H7 (cell line): Measurements from ENCODE around the gene REPS2. TPM values are rescaled to one million over a fixed set of nuclear protein-coding genes. Genes with fewer than 3 reads are reported as not detected.

Experiments used
- DNase-seq: peaks from one replicate; pipeline ENCODE4 v3.0.0; 2012
- H3K27me3 ChIP-seq: 2 replicates; pipeline ENCODE4 v1.6.0; 2011; ENCODE audit warnings: mild to moderate bottlenecking, low read length; ENCODE audit not compliant: control insufficient read depth, insufficient read depth
- H3K36me3 ChIP-seq: replicated peaks from 2 replicates; pipeline ENCODE4 v1.5.1; 2011; ENCODE audit warnings: low read length; ENCODE audit not compliant: control insufficient read depth, insufficient read depth
- H3K4me3 ChIP-seq: 2 replicates; pipeline ENCODE4 v1.5.1; 2011; ENCODE audit warnings: low read depth, mild to moderate bottlenecking, control low read depth, low read length, moderate library complexity; ENCODE audit not compliant: insufficient read depth
- total RNA-seq: library from RNA; depleted of rRNA; stranded (reverse); fragments of >200 nt; shearing (Covaris generic); gene quantifications from 2 replicates; pipeline ENCODE4 v1.2.3, GENCODE V29; 2014

The REPS2 gene
- total RNA-seq, 1 experiment from 2014 or later: 0.31 TPM

DNA sequence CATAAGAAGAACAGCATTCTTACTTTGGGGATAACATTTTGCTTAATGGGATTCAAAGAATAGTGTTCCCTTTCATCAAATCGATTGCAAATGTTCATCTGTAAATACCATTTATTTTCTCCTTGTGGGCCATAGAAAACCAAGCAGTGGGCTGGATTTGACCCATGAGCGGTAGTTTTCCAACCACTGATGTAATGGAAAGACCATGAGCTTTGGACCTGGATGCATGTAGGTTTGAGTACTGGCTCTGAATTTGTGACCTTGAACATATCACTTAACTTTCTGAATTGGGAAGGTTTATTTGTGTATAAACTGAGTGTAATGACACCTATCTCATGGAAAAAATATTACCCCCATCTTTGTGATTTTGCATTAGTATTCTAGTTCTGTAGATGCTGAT lies 54.3 kb downstream of the REPS2 start:
- Histone ChIP-seq H3K4me3 (no peak overlapping the region), H3K27me3 (no peaks in the 10 kb centered on the region), H3K36me3 (no peaks in the 10 kb centered on the region)
- no peak for DNase-seq

DNA sequence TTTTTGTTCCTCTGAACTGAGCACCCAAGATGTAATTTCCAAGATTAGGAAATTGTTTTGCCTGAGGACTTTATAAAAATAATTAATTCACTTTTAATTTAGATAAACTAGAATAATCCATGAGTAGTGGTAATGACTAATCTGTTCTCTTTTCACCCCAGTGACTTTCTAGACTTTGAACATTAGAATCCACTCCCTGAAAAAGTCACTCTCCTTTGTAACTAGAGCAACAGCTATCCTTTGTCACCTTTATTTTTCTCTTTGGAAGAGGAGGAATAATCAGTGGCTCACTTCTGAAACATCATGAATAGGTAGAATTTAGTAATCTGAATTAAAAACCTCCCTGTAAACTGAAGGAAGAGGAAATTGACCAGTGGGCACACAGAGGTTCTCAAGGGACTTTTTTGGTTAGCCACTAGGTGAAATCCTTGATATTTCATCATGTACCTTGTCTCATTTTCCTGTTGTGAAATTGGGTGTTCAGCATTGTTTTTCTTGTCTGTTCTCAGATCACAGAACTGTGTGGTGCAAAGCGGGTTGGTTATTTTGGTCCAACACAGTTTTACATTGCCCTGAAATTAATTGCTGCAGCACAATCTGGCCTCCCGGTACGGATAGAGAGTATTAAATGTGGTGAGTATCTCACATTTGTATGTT lies 59.4 kb downstream of the REPS2 start:
- Histone ChIP-seq H3K4me3 (no peak overlapping the region), H3K36me3 (no peaks in the 10 kb centered on the region), H3K27me3 (no peaks in the 10 kb centered on the region)
- no peak for DNase-seq

DNA sequence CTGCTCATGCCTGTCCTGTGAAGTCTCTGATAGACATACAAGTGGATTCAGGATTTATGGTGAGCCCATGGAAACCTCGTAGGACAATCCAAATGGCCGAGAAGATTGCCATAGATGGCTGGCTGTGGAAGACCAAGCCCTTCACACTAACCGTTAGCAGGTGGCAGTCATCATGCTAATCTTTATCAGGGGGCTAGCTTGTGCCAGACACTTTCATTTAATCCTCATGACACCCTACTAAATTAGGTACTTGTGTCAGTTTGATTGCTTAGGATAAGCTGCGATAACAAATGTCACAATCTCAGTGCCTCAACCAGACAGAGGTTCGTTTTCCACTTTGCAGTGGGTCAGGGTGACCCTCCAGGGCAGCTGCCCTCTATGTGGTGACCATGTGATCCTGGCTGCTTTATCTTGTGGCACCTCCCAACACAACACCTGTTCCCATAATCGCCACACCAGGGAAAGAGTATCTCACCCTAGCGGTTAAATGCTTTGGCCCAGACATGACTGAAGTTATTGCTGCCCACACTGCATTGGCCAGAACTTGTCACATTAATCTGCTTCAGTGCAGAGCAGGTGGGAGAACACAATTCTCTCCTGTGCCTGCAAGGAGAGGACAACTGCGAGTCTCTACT lies 60.8 kb downstream of the REPS2 start:
- peak; percentile 31 for DNase-seq
- H3K4me3 ChIP-seq: no peak overlapping the region
- no peaks in the 10 kb centered on the region for H3K36me3 ChIP-seq
- no peaks in the 10 kb centered on the region for H3K27me3 ChIP-seq

DNA sequence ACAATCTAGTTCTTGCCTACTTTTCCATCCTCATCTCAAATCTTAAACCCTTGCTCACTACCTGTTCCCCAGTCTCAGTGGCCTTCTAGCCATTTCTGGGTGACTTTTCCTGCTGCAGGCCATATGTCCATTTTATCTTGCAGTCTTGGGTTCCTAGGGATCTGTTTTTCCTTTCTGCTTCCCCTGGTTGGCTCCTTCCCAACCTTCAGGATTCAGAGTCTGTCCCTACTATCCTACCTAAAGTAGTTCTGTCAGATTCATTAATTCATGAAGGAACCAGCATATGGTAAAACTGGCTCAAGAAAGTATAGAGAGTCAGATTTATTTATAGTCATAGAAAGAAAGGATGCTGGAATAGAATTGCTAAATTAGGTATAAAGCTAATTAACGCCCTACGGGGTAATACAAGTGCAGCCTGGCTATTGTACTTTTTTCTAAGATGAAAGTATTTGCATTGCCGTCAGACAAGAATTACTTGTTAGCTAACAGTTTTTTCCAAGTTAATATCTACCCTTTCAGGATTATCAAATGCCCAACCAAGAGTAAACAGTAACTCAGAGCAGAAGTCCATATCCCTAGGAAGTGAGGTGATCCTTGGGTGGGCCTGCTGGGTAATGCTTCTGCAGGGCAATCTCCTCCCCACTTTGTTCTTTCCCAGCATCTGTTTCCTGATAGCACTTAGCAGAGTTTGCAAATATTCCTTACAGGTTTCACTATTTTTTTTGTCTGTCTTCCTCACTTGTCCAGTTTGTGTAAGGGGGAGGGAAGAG lies 63.6 kb downstream of the REPS2 start:
- DNase-seq: no peak
- Histone ChIP-seq H3K27me3 (no peaks in the 10 kb centered on the region), H3K36me3 (no peaks in the 10 kb centered on the region), H3K4me3 (no peak overlapping the region)

DNA sequence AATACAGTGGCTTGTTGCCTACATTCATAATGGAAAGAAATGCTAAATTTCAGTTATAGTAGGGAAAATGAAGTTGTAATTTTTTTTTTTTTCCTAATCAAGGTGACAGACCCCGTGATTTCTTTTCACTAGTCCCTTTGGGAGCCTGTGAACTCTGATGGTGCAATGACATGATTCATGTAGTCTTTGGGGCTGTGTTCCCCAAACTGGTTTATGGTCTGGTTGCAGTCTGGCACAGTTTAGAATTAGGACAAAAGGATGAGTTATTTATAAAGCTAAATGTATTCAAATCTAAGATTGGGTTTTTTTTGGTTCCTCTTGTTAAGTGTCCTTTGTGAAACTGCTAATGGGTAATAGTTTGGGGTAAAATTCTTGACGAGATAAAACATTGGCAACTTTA lies 66.0 kb downstream of the REPS2 start:
- no peak for DNase-seq
- Histone ChIP-seq H3K4me3 (no peak overlapping the region), H3K36me3 (no peaks in the 10 kb centered on the region), H3K27me3 (no peaks in the 10 kb centered on the region)

DNA sequence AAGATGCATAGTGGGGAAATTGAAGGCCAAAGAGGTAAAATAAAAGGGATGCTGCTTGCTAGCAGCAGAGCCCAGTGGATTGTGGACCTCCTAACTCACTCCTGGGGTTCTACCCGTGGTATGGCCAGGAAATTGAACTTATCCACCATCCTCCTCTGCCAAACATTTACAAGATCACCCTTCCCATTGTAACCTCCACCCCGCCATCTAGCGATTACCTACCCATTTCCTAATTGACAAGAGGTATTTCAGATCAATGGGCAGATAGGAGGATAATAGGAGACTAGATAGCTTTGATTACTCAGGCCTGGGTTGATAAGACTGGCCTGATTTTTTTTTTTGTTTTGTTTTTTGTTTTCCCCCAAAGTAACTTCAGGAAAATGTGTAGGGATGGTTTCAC lies 67.8 kb downstream of the REPS2 start:
- H3K4me3 ChIP-seq: no peak overlapping the region
- no peak for DNase-seq
- no peaks in the 10 kb centered on the region for H3K27me3 ChIP-seq
- no peaks in the 10 kb centered on the region for H3K36me3 ChIP-seq

DNA sequence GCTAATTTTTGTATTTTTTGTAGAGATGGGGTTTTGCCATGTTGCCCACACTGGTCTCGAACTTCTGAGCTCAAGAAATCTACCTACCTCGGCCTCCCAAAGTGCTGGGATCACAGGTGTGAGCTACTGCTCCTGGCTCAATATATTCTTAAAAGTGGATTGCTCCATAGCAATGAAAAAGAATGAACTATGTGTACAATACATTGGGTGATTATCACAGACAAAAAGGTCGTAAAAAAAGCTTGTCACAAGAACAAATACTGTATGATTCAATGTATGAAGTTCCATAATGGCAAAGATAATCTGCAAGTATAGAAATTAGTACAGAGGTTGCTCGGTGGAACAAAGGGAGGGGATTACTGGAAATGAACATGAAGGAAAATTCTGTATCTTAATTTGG lies 70.7 kb downstream of the REPS2 start:
- H3K36me3 ChIP-seq: no peaks in the 10 kb centered on the region
- no peak overlapping the region for H3K4me3 ChIP-seq
- no peaks in the 10 kb centered on the region for H3K27me3 ChIP-seq
- DNase-seq: no peak

DNA sequence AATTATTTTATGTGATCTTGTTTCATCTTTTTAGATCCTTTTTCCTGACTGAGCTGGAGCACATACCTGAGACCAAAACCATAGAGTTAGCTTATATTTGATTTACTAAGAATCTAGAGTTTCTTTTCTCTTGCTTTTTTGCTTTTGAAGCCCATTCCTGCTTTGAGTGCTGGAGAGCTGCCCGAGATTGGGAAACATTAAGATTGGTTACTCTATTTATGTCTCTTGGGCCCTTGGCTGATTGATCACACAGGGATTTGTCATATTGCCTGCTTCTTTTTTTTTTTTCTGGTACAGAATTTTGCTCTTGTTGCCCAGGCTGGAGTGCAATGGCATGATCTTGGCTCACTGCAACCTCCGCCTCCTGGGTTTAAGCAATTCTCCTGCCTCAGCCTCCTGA lies 73.9 kb downstream of the REPS2 start:
- H3K36me3 ChIP-seq: no peaks in the 10 kb centered on the region
- no peak overlapping the region for H3K4me3 ChIP-seq
- DNase-seq: no peak
- no peaks in the 10 kb centered on the region for H3K27me3 ChIP-seq

DNA sequence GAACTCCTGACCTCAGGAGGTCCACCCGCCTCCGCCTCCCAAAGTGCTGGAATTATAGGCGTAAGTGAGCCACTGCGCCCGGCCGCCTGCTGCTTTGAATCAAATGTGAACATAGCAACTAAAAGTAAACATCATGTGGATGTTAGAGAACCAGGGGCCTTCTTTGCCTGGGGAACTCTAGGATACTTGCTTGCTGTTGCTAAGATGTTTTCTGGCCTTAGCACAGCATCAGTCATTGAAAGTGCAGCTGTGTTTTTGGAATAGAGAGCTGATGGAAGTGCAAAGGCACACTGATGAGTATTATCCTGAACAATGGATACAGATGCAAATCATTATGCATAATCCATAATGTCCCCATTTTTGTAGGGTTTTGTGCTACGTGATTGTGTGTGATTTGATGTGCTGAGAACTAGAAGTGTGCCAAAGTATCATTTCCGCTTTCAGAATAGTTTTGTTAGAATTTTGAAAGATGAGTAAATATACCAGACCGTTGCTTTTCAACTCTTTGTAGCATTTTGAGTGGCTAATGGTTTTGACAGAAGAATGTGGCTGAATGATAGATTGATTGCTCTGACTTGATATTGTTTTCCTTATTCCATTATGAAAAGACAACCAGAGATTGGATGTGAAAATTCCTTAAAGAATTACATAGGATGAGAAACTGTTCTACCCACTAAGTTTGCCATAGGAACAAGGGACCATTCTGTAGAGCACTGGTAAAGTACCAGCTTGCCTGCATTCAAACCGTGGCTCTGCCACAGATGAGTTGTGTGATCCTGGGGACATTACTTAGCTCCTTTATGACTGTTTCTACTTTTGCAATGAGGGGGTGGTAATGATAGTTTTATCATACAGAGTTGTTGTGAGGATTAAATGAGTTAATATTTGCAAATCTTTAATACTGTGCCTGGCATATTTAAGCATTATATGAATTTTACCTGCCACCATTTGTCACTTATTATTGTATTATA lies 74.7 kb downstream of the REPS2 start:
- H3K4me3 ChIP-seq: no peak overlapping the region
- H3K27me3 ChIP-seq: no peaks in the 10 kb centered on the region
- H3K36me3 ChIP-seq: no peaks in the 10 kb centered on the region
- no peak for DNase-seq

DNA sequence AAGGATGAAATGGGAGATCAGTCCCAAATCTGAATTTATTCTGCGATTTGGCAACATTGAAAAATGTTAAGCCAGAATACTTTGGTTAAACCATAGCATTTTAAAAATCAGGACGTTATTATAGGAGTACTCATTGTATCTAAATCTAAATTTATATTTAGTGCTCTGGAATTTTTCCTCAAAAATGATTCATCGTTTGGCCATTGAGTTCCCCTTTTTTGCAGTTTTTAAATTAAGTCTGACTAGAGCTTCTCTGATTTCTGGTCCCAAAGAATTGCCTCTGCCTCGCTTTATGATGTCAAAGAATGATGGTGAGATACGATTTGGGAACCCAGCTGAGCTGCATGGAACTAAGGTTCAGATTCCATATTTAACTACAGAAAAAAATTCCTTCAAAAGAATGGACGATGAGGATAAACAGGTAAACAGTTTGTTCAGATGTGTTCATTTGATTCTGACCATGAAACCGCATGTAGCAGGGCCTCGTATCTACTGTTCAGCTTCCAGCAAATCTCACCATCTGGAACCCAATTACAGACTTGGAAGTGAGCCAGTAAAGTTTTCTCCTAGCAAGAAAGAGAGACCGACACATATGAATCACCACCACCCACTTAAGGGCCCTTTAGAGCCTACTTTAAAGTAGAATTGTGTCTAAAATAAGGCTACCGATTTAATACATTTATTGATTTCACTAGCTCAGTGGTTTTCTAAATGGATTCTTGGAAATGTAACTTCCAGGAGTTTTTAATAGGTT lies 75.6 kb downstream of the REPS2 start:
- no peak for DNase-seq
- Histone ChIP-seq H3K4me3 (no peak overlapping the region), H3K27me3 (no peaks in the 10 kb centered on the region), H3K36me3 (no peaks in the 10 kb centered on the region)

DNA sequence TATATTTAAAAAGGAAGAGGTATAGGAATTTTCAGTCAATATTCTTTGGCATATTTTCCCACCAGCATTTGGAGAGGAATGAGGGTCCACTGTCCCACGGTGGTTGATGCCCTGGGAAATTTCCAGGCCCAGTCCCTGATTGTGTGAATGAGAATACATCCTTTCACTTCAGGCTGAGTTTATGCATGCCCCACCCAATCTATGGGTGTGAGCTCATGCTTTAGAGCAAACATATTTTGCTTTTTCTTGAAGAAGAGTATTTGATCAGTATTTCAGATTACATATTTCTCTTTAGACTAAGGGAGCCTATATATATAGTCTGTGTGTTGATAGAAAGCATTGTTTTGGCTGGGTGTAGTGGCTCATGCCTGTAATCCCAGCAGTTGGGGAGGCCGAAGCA lies 77.2 kb downstream of the REPS2 start:
- Histone ChIP-seq H3K36me3 (no peaks in the 10 kb centered on the region), H3K4me3 (no peak overlapping the region), H3K27me3 (no peaks in the 10 kb centered on the region)
- no peak for DNase-seq

DNA sequence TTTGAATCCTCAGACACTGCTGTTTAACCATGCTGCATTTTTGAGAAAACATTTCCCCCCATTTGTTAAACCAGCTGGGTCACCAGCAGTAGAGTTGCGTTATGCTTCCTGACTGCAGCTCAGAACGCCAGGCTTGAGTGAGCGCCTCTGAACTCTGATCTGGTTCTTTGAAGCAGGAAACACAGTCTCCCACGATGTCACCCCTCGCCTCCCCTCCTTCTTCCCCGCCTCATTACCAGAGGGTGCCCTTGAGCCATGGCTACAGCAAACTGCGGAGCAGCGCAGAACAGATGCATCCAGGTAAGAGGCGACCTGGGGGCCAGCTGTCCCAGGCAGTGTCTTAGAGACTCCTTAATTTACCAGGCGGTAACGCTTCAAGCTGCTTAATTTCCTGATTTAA lies 78.4 kb downstream of the REPS2 start:
- DNase-seq: peak; percentile 54
- Histone ChIP-seq H3K4me3 (no peak overlapping the region), H3K27me3 (no peaks in the 10 kb centered on the region), H3K36me3 (no peaks in the 10 kb centered on the region)

DNA sequence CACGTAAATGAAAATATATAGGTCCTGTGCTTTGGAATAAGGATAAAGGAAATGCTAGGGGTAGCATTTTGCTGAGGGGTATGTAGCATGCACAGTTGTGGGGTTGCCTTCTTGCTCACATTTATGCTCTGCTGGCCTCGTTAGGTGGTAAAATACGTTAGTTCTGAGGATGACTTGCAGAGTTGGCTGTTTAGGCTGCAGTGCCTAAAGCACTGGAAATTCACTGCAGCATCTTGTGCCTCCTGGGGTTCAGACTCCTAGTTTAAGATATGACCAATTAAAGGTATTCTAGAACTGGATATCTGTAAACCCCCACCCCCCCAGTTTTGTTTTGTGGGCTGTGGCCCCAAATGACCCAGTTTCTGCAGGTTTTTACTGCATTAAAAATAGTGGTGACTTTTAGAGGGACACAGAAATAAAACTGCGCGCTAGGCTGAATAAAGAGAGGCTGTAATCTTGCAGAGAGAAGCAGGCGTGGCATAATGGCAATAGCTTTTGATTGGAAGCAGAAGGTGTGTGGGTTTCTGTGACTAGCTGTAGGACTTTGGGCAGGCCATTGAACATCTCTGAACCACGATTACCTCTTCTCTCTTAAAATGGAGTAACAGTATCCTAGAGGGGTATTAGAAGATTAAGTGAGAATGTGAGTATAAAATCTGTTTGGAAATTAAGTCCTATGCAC lies 79.3 kb downstream of the REPS2 start:
- DNase-seq: no peak
- no peak overlapping the region for H3K4me3 ChIP-seq
- H3K27me3 ChIP-seq: no peaks in the 10 kb centered on the region
- no peaks in the 10 kb centered on the region for H3K36me3 ChIP-seq
